HG02970 (cell line): ENCODE results near the gene EID1.
"Not testable (repeated sequence)": the region's sequence is repeated elsewhere in the genome, so short reads cannot be mapped to it uniquely, and the experiment has no call there.

ENCODE experiments used
- ATAC-seq: cut with Tn5 transposase; IDR thresholded peaks from one replicate; pipeline ENCODE4 v1.9.1; 2021; ENCODE audit warnings: mild to moderate bottlenecking, moderate library complexity, moderate number of reproducible peaks; ENCODE audit not compliant: unreplicated experiment, low FRiP score

The EID1 gene

DNA sequence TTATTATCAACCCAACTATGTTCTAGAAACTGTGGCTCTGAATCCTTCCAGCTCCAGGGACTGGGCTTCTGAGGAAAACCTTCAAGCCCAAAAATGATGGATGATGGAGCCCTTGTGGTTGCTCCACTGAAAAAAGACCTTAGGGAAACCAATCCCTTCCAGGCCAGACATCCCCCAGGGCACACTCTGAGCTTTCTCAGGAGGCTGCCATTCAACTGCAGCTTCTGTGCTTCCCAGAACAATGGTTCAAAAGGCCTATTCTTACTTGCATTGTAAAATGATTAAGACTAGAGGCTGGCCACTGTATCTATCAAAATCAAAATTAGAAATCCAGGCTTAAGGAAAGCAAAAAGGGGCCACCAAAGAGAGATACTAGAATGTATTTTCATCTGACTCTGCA lies 27.3 kb downstream of the EID1 start:
- no peak for ATAC-seq

DNA sequence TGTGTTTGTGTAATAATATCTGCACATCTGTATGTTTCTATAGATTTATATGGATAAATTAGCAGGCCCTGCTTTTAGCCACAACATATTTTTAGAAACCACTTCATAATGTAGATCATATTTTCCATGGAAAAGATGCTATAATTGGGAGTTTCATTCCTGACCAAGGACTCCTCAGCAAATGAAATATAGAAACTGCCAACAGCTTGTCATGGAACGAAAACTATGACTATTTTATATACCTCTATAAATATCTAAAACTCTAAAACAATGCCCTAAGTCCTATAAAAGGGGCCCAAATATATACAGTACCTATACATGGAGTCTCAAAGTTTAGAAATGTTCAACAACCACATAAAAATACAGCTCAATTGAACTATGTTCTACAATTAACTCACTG lies 27.9 kb downstream of the EID1 start:
- no peak for ATAC-seq

DNA sequence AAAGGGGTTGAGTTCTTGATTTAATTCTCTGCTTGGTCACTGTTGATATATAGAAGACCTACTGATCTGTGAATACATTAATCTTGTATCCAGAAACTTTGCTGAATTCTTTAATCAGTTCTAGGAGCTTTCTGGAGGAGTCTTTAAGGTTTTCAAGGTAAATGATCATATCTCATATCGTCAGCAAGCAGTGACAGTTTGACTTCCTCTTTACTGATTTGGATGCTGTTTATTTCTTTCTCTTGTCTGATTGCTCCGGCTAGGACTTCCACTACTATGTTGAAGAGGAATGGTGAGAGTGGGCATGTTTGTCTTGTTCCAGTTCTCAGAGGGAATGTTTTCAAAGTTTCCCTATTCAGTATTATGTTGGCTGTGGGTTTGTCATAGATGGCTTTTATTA lies 31.4 kb downstream of the EID1 start:
- ATAC-seq = not testable (repeated sequence)

DNA sequence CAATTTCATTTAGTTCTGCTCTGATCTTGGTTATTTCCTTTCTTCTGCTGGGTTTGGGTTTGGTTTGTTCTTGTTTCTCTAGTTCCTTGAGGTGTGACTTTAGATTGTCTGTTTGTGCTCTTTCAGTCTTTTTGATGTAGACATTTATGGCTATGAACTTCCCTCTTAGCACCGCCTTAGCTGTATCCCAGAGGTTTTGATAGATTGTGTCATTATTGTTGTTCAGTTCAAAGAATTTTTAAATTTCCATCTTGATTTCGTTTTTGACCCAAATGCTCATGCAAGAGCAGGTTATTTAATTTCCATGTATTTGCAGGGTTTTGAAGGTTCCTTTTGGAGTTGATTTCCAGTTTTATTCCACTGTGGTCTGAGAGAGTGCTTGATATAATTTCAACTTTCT lies 32.6 kb downstream of the EID1 start:
- not testable (repeated sequence) for ATAC-seq

DNA sequence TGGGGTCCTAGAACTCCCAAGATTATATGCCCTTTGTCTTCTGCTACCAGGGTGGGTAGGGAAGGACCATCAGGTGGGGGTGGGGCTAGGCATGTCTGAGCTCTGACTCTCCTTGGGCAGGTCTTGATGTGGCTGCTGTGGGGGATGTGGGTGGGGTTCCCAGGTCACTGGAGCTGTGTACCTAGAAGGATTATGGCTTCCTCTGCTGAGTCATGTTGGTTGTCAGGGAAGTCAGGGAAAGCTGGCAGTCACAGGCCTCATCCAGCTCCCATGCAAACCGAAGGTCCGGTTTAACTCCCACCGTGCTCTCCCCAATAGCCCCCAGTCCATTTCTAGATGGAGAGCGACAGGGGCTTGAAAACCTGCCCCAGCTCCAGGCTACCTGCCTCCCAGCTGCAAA lies 35.2 kb downstream of the EID1 start:
- no peak for ATAC-seq

DNA sequence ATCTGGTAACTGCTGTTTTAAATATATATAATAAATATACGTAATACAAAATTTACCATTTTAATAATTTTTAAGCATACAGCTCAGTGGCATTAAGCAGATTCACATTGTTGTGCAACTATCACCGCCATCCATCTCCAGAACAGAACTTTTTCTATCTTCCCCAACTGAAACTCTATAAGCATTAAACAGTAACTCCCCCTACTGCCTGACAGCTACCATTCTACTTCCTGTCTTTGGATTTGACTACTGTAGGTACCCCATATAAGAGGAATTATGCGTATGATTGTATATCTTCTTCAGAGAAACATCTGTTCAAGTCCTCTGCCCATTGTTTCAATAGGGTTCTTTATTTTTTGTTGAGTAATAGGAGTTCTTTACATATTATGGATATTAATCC lies 36.8 kb downstream of the EID1 start:
- no peak for ATAC-seq

DNA sequence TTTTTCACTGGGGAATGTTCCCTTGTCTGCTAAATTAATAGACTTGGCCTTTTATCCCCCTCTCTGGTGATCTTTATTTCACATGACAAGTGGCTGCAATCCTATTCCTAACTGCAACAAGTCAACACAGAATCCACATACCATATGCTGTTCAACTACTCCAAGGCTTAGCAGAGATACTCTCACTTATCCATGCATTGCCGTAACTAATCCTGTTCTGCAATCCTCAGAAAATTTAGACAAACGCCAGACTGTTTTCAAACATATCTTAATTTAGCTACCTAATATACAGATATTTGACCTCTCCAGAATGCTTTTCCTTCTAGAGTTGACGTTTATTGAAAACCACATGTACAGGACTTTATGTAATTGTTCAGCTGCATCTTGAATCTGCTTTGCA lies 37.9 kb downstream of the EID1 start:
- no peak for ATAC-seq

DNA sequence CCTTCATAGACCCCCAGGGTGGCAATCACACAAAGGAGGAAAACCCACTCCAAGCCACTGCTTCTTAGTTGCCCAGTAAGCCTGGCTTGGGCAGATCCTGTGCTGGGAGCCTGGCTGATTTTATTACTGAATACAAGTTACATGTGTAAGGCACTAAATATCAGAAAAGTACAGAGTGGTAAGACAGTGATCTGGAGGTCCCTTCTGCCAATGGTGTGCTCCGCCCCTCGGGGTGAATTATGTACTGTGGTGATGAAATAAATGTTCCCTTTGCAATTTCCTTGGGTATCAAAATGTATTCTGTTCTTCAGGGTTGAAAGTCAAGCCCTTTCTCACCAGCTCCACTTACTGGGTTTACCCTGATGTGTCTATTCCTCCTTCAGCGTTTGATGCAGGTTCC lies 38.8 kb downstream of the EID1 start:
- ATAC-seq = no peak

DNA sequence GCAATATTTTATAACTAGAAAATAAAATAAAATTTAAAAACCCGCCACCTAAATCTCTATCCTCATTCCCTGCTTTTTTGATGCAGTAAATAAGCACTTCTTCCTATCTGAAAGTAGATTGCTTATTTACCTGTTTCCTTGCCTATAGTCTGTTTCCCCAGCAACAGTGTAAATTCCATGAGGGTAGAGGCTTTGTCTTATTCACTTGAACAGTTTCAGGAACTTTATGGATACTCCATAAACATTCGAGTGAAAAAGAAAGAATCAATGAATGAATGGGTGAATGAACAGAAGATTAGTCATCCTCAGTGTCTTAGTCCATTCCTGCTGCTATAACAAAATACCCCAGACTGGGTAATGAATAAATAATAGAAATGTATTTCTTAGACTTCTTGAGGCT lies 44.1 kb downstream of the EID1 start:
- ATAC-seq = no peak

DNA sequence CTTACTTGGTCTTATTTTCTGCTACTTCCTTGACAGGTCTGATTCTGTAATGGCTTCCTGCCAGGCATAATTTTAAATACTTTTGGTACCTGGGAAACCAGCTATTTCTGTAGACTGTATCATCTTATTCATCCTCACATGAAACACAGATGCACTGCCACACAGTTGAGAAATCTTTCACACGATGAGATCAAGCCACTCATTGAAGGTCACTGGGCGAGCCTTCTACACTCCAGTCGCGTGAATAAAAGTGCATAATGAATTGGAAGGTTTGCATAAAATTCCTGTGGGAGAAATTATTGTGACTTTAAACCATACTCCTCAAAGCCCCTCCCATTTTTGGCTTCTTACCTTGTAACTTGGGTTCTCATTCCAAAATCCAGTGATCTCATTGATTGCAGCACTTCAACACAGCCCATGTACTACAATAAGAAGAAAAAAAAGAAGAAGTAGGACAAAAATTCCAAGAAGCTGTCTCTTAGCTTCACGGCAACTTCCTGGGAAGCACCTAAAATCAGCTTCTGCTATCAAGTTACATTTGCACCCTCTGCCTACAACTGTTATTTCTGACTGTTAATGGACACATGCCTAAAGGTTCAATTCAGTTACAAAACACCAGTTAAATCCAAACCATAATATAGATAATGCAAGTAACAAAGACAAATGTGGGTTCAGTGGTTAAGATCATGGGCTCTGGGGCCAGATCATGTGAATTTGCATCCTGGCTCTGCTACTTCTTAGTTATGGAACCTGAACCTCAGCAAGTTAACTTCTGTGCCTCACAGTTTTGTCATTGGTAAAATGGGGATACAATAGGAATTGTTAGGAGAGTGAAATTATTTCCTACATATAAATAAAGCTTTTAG lies 46.8 kb downstream of the EID1 start:
- no peak for ATAC-seq

DNA sequence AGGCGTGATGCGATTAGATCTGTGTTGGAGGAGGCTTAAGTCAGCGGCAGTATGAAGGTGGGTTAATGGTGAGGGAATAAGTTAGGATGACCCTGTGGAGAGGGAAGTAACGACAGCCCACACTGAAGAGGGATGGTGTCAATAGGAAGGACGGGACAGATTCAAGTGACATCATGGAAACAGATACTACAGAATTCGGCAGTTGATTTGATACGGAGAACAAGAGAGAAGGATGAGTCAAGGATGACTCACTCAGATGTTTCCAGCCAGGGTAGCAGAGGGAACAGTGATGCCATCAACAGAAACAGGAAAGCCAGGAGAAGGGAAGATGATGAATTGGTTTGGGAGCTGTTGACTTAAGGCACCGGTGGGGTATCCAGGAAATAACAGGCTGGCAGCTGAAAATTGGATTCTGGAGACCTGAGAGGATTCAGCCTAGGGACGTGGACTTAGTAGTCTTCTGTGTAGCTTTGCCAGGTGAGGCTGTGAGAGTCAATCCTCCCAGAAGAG lies 47.8 kb downstream of the EID1 start:
- ATAC-seq = no peak

DNA sequence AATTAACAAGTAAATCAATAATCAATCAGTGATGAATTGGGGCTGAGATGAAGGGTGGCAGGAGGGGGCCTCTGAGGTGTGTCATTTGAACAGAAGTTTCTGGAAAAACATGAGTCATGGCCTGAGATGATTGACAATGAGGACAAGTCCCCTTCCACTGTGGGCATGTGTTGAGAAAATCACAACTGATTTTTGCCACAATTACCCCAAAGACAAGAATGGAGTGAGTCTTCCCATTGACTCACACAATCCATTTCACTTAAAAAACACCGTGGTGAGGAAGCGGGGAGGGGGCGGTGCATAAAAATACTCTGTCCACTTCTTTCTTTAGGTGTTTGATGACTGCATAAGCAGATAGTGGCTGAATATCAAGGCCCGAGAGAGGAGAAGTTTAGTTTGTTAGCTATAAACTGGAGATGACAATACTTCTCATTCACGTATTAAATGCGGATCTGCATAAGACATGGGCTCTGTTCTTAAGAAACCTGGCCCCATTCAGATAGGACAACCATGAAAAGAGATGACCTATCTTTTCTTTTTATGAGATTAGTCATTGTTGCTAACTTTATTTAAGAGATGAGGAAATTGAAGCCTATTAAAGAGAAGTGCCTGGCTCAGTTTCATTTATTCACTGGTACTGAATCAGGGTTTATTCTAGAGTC lies 51.1 kb downstream of the EID1 start:
- no peak for ATAC-seq

DNA sequence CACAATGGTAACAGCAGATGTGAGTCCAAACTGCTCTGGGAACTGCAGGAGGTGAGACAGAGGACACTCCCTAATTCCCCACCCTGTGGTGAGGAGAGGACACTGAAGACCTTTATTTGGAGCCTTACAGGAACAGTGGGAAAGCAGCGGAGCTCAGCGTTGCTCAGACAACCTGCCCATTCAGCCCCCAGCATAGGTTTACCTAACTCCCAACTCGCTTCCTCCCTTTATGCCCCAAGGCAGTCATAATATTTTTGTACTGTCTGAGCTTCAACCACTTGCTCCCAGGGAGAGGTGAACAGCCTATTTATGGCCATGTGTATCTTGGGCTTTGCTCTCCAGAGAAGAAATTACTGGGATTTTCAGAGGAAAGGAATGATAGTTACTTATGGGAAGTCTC lies 51.7 kb downstream of the EID1 start:
- no peak for ATAC-seq
